Measurements from ENCODE around the gene HLX. TPM values are rescaled to one million over a fixed set of nuclear protein-coding genes. Genes with fewer than 3 reads are reported as not detected.

HLX gene
- total RNA-seq, 1 donor from 2014 or later, result not detected

DNA sequence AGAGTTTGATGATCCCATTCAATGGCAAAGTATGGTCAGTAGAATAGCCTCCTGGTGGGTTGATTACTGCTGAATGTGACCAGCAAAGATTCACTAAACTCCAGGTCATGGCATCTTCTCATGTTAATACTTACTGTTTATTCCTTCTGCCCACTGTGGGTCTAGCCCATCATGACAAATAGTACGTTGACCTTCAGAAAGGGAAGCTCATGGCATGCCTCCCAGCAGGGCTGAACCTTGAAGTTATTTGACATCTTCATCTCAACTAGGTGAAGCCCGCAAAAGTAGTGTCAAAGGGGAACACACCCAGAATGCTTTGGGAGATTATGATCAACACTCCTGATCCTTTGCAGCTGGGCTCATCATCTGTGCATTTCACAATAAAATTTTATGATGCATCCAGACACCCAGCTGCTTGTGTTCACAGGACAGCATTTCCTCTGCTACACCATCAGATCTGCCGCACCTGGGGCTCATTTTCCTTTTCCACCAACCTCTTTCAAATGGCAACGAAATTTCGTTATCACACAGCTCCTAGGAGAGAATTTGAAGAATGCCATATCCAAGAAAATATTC, 49.6 kb downstream of the HLX start:
- H3K4me1 ChIP-seq, result no peaks in the 10 kb centered on the region
- H3K79me2 ChIP-seq (ENCODE audit: low read depth), result no peaks in the 10 kb centered on the region
- H3K9me3 ChIP-seq (ENCODE audit: low read depth), result no peaks in the 10 kb centered on the region
- H3K27ac ChIP-seq, result no peak overlapping the region
- no peaks in the 10 kb centered on the region for H4K20me1 ChIP-seq (ENCODE audit: low read depth)
- DNase-seq (ENCODE audit: low spot score), result no peak
- no peak overlapping the region for H3K4me3 ChIP-seq
- H3K27ac Mint-ChIP-seq, result no peak overlapping the region
- TF ChIP-seq, protein P1, sequence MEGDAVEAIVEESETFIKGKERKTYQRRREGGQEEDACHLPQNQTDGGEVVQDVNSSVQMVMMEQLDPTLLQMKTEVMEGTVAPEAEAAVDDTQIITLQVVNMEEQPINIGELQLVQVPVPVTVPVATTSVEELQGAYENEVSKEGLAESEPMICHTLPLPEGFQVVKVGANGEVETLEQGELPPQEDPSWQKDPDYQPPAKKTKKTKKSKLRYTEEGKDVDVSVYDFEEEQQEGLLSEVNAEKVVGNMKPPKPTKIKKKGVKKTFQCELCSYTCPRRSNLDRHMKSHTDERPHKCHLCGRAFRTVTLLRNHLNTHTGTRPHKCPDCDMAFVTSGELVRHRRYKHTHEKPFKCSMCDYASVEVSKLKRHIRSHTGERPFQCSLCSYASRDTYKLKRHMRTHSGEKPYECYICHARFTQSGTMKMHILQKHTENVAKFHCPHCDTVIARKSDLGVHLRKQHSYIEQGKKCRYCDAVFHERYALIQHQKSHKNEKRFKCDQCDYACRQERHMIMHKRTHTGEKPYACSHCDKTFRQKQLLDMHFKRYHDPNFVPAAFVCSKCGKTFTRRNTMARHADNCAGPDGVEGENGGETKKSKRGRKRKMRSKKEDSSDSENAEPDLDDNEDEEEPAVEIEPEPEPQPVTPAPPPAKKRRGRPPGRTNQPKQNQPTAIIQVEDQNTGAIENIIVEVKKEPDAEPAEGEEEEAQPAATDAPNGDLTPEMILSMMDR (IDR thresholded peaks at IDR 0.05), result no peak
- TF ChIP-seq EZH2phosphoT487 (IDR thresholded peaks at IDR 0.05) (no peak), EZH2 (IDR thresholded peaks at IDR 0.05) (no peak)
- H3K4me2 ChIP-seq, result no peak overlapping the region
- no peaks in the 10 kb centered on the region for H3K27me3 ChIP-seq
- no peak overlapping the region for H3K4me3 Mint-ChIP-seq
- H3K9ac ChIP-seq, result no peak overlapping the region
- no peaks in the 10 kb centered on the region for H3F3A ChIP-seq (ENCODE audit: low read depth)
- no peak overlapping the region for H2AFZ ChIP-seq (replicated peaks)
- no peaks in the 10 kb centered on the region for H3K36me3 ChIP-seq
- H3K4me1 Mint-ChIP-seq, result no peaks in the 10 kb centered on the region
- no peaks in the 10 kb centered on the region for H3K36me3 Mint-ChIP-seq
- no peaks in the 10 kb centered on the region for H3K27me3 Mint-ChIP-seq (ENCODE audit: insufficient read depth, low read depth)
- H3K9me3 Mint-ChIP-seq, result no peaks in the 10 kb centered on the region

DNA sequence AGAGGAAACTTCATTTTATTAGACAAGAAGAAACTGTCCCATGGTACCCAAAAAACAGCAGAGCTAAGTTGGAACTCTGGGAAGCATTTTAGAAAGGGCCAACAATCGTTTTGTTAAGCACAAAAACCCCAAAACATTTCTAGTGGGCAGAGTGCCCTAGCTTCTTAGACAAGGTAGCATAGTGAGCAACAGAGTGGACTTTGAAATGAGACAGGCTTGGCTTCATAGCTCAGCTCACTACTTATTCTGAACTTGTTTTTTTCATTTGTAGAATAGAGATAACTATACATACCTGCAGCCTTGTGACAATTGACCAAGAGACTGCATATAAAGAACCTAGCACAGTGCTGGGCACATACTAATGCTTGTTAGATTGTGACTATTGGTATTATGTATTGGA, 50.1 kb downstream of the HLX start:
- no peak for TF ChIP-seq EZH2 (IDR thresholded peaks at IDR 0.05)
- TF ChIP-seq EZH2phosphoT487 (IDR thresholded peaks at IDR 0.05), result no peak
- TF ChIP-seq, protein P1 (IDR thresholded peaks at IDR 0.05), result no peak
- Histone ChIP-seq H3K27ac (no peak overlapping the region), H3F3A (ENCODE audit: low read depth) (no peaks in the 10 kb centered on the region), H3K9ac (no peak overlapping the region), H3K4me3 (no peak overlapping the region), H3K9me3 (ENCODE audit: low read depth) (no peaks in the 10 kb centered on the region), H3K4me1 (no peaks in the 10 kb centered on the region), H3K4me2 (no peak overlapping the region), H4K20me1 (ENCODE audit: low read depth) (no peaks in the 10 kb centered on the region), H2AFZ (replicated peaks) (no peak overlapping the region), H3K79me2 (ENCODE audit: low read depth) (no peaks in the 10 kb centered on the region), H3K27me3 (no peaks in the 10 kb centered on the region), H3K36me3 (no peaks in the 10 kb centered on the region)
- Mint-ChIP-seq H3K4me1 (no peaks in the 10 kb centered on the region), H3K4me3 (no peak overlapping the region), H3K9me3 (no peaks in the 10 kb centered on the region), H3K36me3 (no peaks in the 10 kb centered on the region), H3K27me3 (ENCODE audit: insufficient read depth, low read depth) (no peaks in the 10 kb centered on the region), H3K27ac (no peak overlapping the region)
- DNase-seq (ENCODE audit: low spot score), result no peak

Other genes starting within 250 kb of the HLX start
- gene C1orf115, start 189.1 kb upstream of the HLX start, total RNA-seq (ENCODE audit: low replicate concordance), result 6.2 and 6.8 TPM in 2 replicates
- gene MTARC2, start 131.1 kb upstream of the HLX start, total RNA-seq (ENCODE audit: low replicate concordance), result not detected in 2 replicates
- gene MTARC1, start 92.5 kb upstream of the HLX start, total RNA-seq (ENCODE audit: low replicate concordance), result 11.3 and 11.5 TPM in 2 replicates

Data from neural progenitor cell (in vitro differentiated cells).